ENCODE results near the gene ANOS1. TPM values are rescaled to one million over a fixed set of nuclear protein-coding genes. Genes with fewer than 3 reads are reported as not detected.

Gene ANOS1
- total RNA-seq, 1 donor from 2014 or later: 0.04 TPM

- DNase-seq (no peak), ATAC-seq (ENCODE audit: low read depth) (no peak)
- Mint-ChIP-seq H3K4me3 (no peak overlapping the region), H3K27me3 (no peaks in the 10 kb centered on the region), H3K27ac (no peak overlapping the region), H3K4me1 (no peaks in the 10 kb centered on the region), H3K9me3 (no peaks in the 10 kb centered on the region), H3K36me3 (ENCODE audit: low read depth) (no peaks in the 10 kb centered on the region)
- POLR2A ChIA-PET: no interaction called here
- intact Hi-C loops (cut with micrococcal nuclease): no loop called here
- CTCF ChIA-PET: no interaction called here
- TF ChIP-seq, protein P1, sequence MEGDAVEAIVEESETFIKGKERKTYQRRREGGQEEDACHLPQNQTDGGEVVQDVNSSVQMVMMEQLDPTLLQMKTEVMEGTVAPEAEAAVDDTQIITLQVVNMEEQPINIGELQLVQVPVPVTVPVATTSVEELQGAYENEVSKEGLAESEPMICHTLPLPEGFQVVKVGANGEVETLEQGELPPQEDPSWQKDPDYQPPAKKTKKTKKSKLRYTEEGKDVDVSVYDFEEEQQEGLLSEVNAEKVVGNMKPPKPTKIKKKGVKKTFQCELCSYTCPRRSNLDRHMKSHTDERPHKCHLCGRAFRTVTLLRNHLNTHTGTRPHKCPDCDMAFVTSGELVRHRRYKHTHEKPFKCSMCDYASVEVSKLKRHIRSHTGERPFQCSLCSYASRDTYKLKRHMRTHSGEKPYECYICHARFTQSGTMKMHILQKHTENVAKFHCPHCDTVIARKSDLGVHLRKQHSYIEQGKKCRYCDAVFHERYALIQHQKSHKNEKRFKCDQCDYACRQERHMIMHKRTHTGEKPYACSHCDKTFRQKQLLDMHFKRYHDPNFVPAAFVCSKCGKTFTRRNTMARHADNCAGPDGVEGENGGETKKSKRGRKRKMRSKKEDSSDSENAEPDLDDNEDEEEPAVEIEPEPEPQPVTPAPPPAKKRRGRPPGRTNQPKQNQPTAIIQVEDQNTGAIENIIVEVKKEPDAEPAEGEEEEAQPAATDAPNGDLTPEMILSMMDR (IDR thresholded peaks at IDR 0.05): no peak
These were observed 58.7 kb downstream of the ANOS1 start for GRCh38 chrX:8673201-8673600.

GRCh38 chrX:8672176-8672575 is 59.8 kb downstream of the ANOS1 start:
- Mint-ChIP-seq H3K4me1 (no peaks in the 10 kb centered on the region), H3K27ac (no peak overlapping the region), H3K27me3 (no peaks in the 10 kb centered on the region), H3K9me3 (no peaks in the 10 kb centered on the region), H3K36me3 (ENCODE audit: low read depth) (no peaks in the 10 kb centered on the region), H3K4me3 (no peak overlapping the region)
- intact Hi-C loops (cut with micrococcal nuclease): no loop called here
- ATAC-seq (ENCODE audit: low read depth) (no peak), DNase-seq (no peak)
- ChIA-PET CTCF (no interaction called here), POLR2A (no interaction called here)
- TF ChIP-seq, protein P1 (IDR thresholded peaks at IDR 0.05): no peak

DNA sequence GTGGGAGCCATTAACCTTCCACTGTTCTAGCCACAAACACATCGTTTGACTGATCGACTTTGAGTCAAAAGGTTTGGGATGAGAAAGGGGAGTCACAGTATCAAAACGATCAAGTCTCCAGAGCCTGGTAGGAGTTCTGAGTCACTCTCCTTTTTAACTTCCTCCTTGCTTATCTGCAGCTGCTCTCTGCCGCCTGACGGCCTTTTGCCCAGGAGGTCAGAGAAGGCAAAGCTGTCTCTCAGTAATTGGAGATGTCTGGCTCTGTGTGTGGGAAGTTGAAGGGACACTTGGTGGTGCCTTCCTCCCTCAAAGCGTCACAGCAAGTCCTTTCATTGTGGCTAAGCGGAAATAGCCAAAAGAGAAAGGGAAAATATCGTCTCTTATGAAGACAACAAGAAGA is 63.1 kb downstream of the ANOS1 start:
- CTCF ChIA-PET: no interaction called here
- no peak overlapping the region for H3K4me3 Mint-ChIP-seq
- POLR2A ChIA-PET: no interaction called here
- no peak overlapping the region for H3K27ac Mint-ChIP-seq
- intact Hi-C loops (cut with micrococcal nuclease): no loop called here
- TF ChIP-seq, protein P1 (IDR thresholded peaks at IDR 0.05): no peak
- no peak for DNase-seq
- H3K4me1 Mint-ChIP-seq: no peaks in the 10 kb centered on the region
- no peak for ATAC-seq (ENCODE audit: low read depth)
- H3K27me3 Mint-ChIP-seq: no peaks in the 10 kb centered on the region
- no peaks in the 10 kb centered on the region for H3K9me3 Mint-ChIP-seq
- no peaks in the 10 kb centered on the region for H3K36me3 Mint-ChIP-seq (ENCODE audit: low read depth)

DNA sequence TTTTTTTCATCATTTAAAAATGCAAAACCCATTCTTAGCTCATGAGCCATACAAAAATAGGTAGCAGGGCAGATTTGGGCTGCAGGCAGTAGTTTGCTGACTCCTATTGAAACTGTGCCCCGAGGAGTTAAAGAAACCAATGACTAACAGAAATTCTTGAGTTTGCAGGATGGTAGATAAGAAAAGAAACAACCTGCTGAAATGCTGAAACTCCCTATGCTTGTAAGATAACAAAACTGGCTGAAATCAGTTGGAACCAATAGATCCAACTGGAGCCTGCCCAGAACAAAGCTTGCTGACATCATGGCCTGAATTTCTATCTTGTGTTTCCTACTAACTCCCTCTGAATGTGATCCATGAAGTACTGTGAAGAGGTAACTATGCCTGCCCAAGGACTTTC is 68.6 kb downstream of the ANOS1 start:
- Mint-ChIP-seq H3K4me1 (no peaks in the 10 kb centered on the region), H3K36me3 (ENCODE audit: low read depth) (no peaks in the 10 kb centered on the region), H3K4me3 (no peak overlapping the region), H3K9me3 (no peaks in the 10 kb centered on the region), H3K27ac (no peak overlapping the region), H3K27me3 (no peaks in the 10 kb centered on the region)
- DNase-seq (no peak), ATAC-seq (ENCODE audit: low read depth) (no peak)
- intact Hi-C loops (cut with micrococcal nuclease): no loop called here
- ChIA-PET CTCF (no interaction called here), POLR2A (no interaction called here)
- TF ChIP-seq, protein P1 (IDR thresholded peaks at IDR 0.05): no peak

- no peaks in the 10 kb centered on the region for H3K4me1 Mint-ChIP-seq
- intact Hi-C loops (cut with micrococcal nuclease): no loop called here
- DNase-seq: no peak
- H3K36me3 Mint-ChIP-seq (ENCODE audit: low read depth): no peaks in the 10 kb centered on the region
- ChIA-PET CTCF (no interaction called here), POLR2A (no interaction called here)
- no peak for ATAC-seq (ENCODE audit: low read depth)
- H3K9me3 Mint-ChIP-seq: no peaks in the 10 kb centered on the region
- H3K4me3 Mint-ChIP-seq: no peak overlapping the region
- H3K27ac Mint-ChIP-seq: no peak overlapping the region
- TF ChIP-seq, protein P1 (IDR thresholded peaks at IDR 0.05): no peak
- no peaks in the 10 kb centered on the region for H3K27me3 Mint-ChIP-seq
These were observed 74.1 kb downstream of the ANOS1 start for GRCh38 chrX:8657883-8658282.

All from activated B cell treated with CpG ODN at 0.5 μM for 24 hours (primary cell).